Measurements from ENCODE around the gene PSD4.

PSD4 gene

GRCh38 chr2:113131352-113132185 is 42.2 kb upstream of the PSD4 start:
- Histone ChIP-seq H3K27me3 (replicated peaks; ENCODE audit: insufficient read depth, low read length) (no peaks in the 10 kb centered on the region), H4K20me1 (ENCODE audit: insufficient read depth, low read length) (no peaks in the 10 kb centered on the region), H3F3A (ENCODE audit: insufficient read depth, low read length) (no peaks in the 10 kb centered on the region), H3K9me3 (replicated peaks; ENCODE audit: insufficient read depth, low read length) (no peaks in the 10 kb centered on the region), H3K4me1 (ENCODE audit: low read length) (no peaks in the 10 kb centered on the region), H2AFZ (ENCODE audit: low read length) (no peak overlapping the region), H3K4me2 (ENCODE audit: low read depth, low read length) (no peak overlapping the region), H3K36me3 (replicated peaks; ENCODE audit: insufficient read depth, low read length) (no peaks in the 10 kb centered on the region), H3K4me3 (ENCODE audit: low read length) (no peak overlapping the region), H3K9me2 (replicated peaks; ENCODE audit: insufficient read depth, low read length) (no peaks in the 10 kb centered on the region), H3K9ac (ENCODE audit: low read length) (no peak overlapping the region), H3K79me2 (ENCODE audit: low read length) (no peaks in the 10 kb centered on the region), H3K27ac (ENCODE audit: low read length) (no peak overlapping the region)
- no peak for TF ChIP-seq EZH2phosphoT487 (IDR thresholded peaks at IDR 0.05; ENCODE audit: low read length)
- no peak for TF ChIP-seq EZH2 (optimal IDR thresholded peaks at IDR 0.05; ENCODE audit: low read depth, low read length)
- TF ChIP-seq CTCF (IDR thresholded peaks at IDR 0.05; ENCODE audit: low read length): no peak
- DNase-seq: no peak

GRCh38 chr2:113132414-113133021 is 41.3 kb upstream of the PSD4 start:
- no peak overlapping the region for H3K9ac ChIP-seq (ENCODE audit: low read length)
- H3K36me3 ChIP-seq (replicated peaks; ENCODE audit: insufficient read depth, low read length): no peaks in the 10 kb centered on the region
- H3F3A ChIP-seq (ENCODE audit: insufficient read depth, low read length): no peaks in the 10 kb centered on the region
- H3K4me2 ChIP-seq (ENCODE audit: low read depth, low read length): no peak overlapping the region
- no peaks in the 10 kb centered on the region for H3K9me2 ChIP-seq (replicated peaks; ENCODE audit: insufficient read depth, low read length)
- H3K4me1 ChIP-seq (ENCODE audit: low read length): no peaks in the 10 kb centered on the region
- no peak overlapping the region for H3K4me3 ChIP-seq (ENCODE audit: low read length)
- H2AFZ ChIP-seq (ENCODE audit: low read length): no peak overlapping the region
- H3K27me3 ChIP-seq (replicated peaks; ENCODE audit: insufficient read depth, low read length): no peaks in the 10 kb centered on the region
- no peaks in the 10 kb centered on the region for H3K9me3 ChIP-seq (replicated peaks; ENCODE audit: insufficient read depth, low read length)
- DNase-seq: no peak
- no peaks in the 10 kb centered on the region for H4K20me1 ChIP-seq (ENCODE audit: insufficient read depth, low read length)
- no peaks in the 10 kb centered on the region for H3K79me2 ChIP-seq (ENCODE audit: low read length)
- TF ChIP-seq EZH2phosphoT487 (IDR thresholded peaks at IDR 0.05; ENCODE audit: low read length) (no peak), EZH2 (optimal IDR thresholded peaks at IDR 0.05; ENCODE audit: low read depth, low read length) (no peak)
- no peak overlapping the region for H3K27ac ChIP-seq (ENCODE audit: low read length)

GRCh38 chr2:113133704-113134598 is 39.8 kb upstream of the PSD4 start:
- H3K4me1 ChIP-seq (ENCODE audit: low read length): peaks cover 4% of the 10 kb centered on the region
- no peaks in the 10 kb centered on the region for H3K9me3 ChIP-seq (replicated peaks; ENCODE audit: insufficient read depth, low read length)
- no peak overlapping the region for H3K27ac ChIP-seq (ENCODE audit: low read length)
- no peak overlapping the region for H2AFZ ChIP-seq (ENCODE audit: low read length)
- H3K36me3 ChIP-seq (replicated peaks; ENCODE audit: insufficient read depth, low read length): no peaks in the 10 kb centered on the region
- DNase-seq: no peak
- TF ChIP-seq EZH2 (optimal IDR thresholded peaks at IDR 0.05; ENCODE audit: low read depth, low read length): no peak
- TF ChIP-seq EZH2phosphoT487 (IDR thresholded peaks at IDR 0.05; ENCODE audit: low read length): no peak
- TF ChIP-seq CTCF (IDR thresholded peaks at IDR 0.05; ENCODE audit: low read length): no peak
- no peaks in the 10 kb centered on the region for H3K79me2 ChIP-seq (ENCODE audit: low read length)
- H3K4me3 ChIP-seq (ENCODE audit: low read length): no peak overlapping the region
- H3F3A ChIP-seq (ENCODE audit: insufficient read depth, low read length): no peaks in the 10 kb centered on the region
- H3K9ac ChIP-seq (ENCODE audit: low read length): no peak overlapping the region
- H3K9me2 ChIP-seq (replicated peaks; ENCODE audit: insufficient read depth, low read length): no peaks in the 10 kb centered on the region
- H3K4me2 ChIP-seq (ENCODE audit: low read depth, low read length): no peak overlapping the region
- no peaks in the 10 kb centered on the region for H3K27me3 ChIP-seq (replicated peaks; ENCODE audit: insufficient read depth, low read length)
- no peaks in the 10 kb centered on the region for H4K20me1 ChIP-seq (ENCODE audit: insufficient read depth, low read length)
